Testis (tissue), 3 donors: ENCODE data around the gene BLVRB. TPM values are rescaled to one million over a fixed set of nuclear protein-coding genes. Genes with fewer than 3 reads are reported as not detected.

Experiments
- DNase-seq: peaks from one replicate; pipeline ENCODE4 v3.0.0-alpha.2; 2019
- H3K27ac ChIP-seq, 2 donors: fragments of 200-600 bp; sonication (generic); one replicate each; pipeline ENCODE4 v1.5.1; 2019
- H3K27me3 ChIP-seq: fragments of 200-600 bp; sonication (generic); one replicate; pipeline ENCODE4 v1.5.1; 2019
- H3K36me3 ChIP-seq: fragments of 200-600 bp; sonication (generic); one replicate; pipeline ENCODE4 v1.5.1; 2017; ENCODE audit warnings: low read depth; ENCODE audit errors: missing control alignments
- H3K4me1 ChIP-seq: fragments of 200-600 bp; sonication (generic); one replicate; pipeline ENCODE4 v1.5.1; 2019
- H3K4me3 ChIP-seq, 2 donors: fragments of 200-600 bp; sonication (generic); one replicate each; pipeline ENCODE4 v1.5.1; 2017 to 2019
- H3K9me3 ChIP-seq: fragments of 200-600 bp; sonication (generic); one replicate; pipeline ENCODE4 v1.5.1; 2017
- CTCF ChIP-seq, 3 experiments: fragments of 450-650 bp in 2 of 3; fragments of 200-600 bp in 1 of 3; sonication (generic) in 1 of 3; IDR thresholded peaks; one replicate each; pipeline ENCODE4 v1.5.1; 2016 to 2019; ENCODE audit warnings: antibody characterized with exemption in 3 of 3, mild to moderate bottlenecking in 2 of 3, moderate library complexity in 1 of 3
- POLR2A ChIP-seq: fragments of 450-650 bp; IDR thresholded peaks from one replicate; pipeline ENCODE4 v1.6.1; 2017; ENCODE audit warnings: antibody characterized with exemption, mild to moderate bottlenecking, moderate library complexity
- WGBS, 2 donors: methylation state at CpG; one replicate each; pipeline ENCODE4 v1.1.5; 2018; 5-methylcytosine and 5-hydroxymethylcytosine counted together
- intact Hi-C: fragments of 100-400 bp; cut with DNase I; formaldehyde crosslinking; loops from one replicate; pipeline ENCODE4 v1.15.1; 2023; ENCODE audit warnings: low total_unique reads
- polyA plus RNA-seq: library from polyadenylated mRNA; stranded (reverse); fragments of 350-450 nt; fragmentation: Illumina TruSeq; extraction: RNeasy Lipid Tissue Mini Kit (QIAGEN cat#74804); gene quantifications from one replicate; pipeline ENCODE4 v1.2.3, GENCODE V29; 2014; ENCODE audit warnings: low read depth, low replicate concordance; ENCODE audit not compliant: insufficient read depth
- total RNA-seq, 2 donors: library from RNA; depleted of rRNA; stranded (reverse); fragments of >200 nt; gene quantifications; one replicate each; pipeline ENCODE4 v1.2.3, GENCODE V29; 2016

Gene BLVRB
- total and polyA plus RNA-seq, 3 donors from 2014 or later, result 25.0 to 43.3 (median 36.8) TPM

- H3K4me1 ChIP-seq, result peaks cover 21% of the 10 kb centered on the region
- no peaks in the 10 kb centered on the region for H3K9me3 ChIP-seq
- no peaks in the 10 kb centered on the region for H3K27me3 ChIP-seq
- peak overlapping the region; percentile 92 to 94 for H3K27ac ChIP-seq
- WGBS, 2 donors, result 71 to 77% methylated on average over 16 of the region's 16 CpGs
- no peaks in the 10 kb centered on the region for H3K36me3 ChIP-seq
- intact Hi-C loops, result no loop called here
- no peak for TF ChIP-seq POLR2A
- no peak for TF ChIP-seq CTCF (IDR thresholded peaks at IDR 0.05)
- H3K4me3 ChIP-seq, result no peak overlapping the region
- no peak for DNase-seq
Measured at GRCh38 chr19:40421993-40422747, 43.4 kb downstream of the BLVRB start.

GRCh38 chr19:40420766-40421765 is 44.5 kb downstream of the BLVRB start:
- Histone ChIP-seq H3K36me3 (no peaks in the 10 kb centered on the region), H3K4me1 (peaks cover 26% of the 10 kb centered on the region), H3K27ac (peak overlapping the region; percentile 92 to 94), H3K4me3 (peak overlapping the region; percentile 47 to 67), H3K27me3 (no peaks in the 10 kb centered on the region), H3K9me3 (no peaks in the 10 kb centered on the region)
- intact Hi-C loops, result no loop called here
- TF ChIP-seq POLR2A (peak; percentile 76), CTCF (IDR thresholded peaks at IDR 0.05) (peak; percentile 91 to 96 (median 94))
- WGBS, 2 donors, result 1 to 3% methylated on average over 21 to 56 of the region's 56 CpGs
- peak; percentile 94 for DNase-seq

- no peaks in the 10 kb centered on the region for H3K27me3 ChIP-seq
- peak overlapping the region; percentile 92 to 94 for H3K27ac ChIP-seq
- DNase-seq, result no peak
- no peaks in the 10 kb centered on the region for H3K36me3 ChIP-seq
- 41 to 44% methylated on average over 14 of the region's 14 CpGs for WGBS, 2 donors
- intact Hi-C loops, result no loop called here
- TF ChIP-seq CTCF (IDR thresholded peaks at IDR 0.05) (no peak), POLR2A (no peak)
- no peaks in the 10 kb centered on the region for H3K9me3 ChIP-seq
- H3K4me3 ChIP-seq, result peak overlapping the region; percentile 47 to 67
- peaks cover 26% of the 10 kb centered on the region for H3K4me1 ChIP-seq
Measured at GRCh38 chr19:40420451-40420765, 45.1 kb downstream of the BLVRB start.

- intact Hi-C loops, result no loop called here
- Histone ChIP-seq H3K27ac (peak overlapping the region in 1 of 2 donors; percentile 92), H3K4me1 (peaks cover 25% of the 10 kb centered on the region), H3K4me3 (no peak overlapping the region), H3K27me3 (no peaks in the 10 kb centered on the region), H3K9me3 (no peaks in the 10 kb centered on the region), H3K36me3 (no peaks in the 10 kb centered on the region)
- no peak for DNase-seq
- no peak for TF ChIP-seq CTCF (IDR thresholded peaks at IDR 0.05)
- TF ChIP-seq POLR2A, result no peak
- WGBS, 2 donors, result 76 to 95% methylated on average over 5 of the region's 5 CpGs
Measured at GRCh38 chr19:40419780-40420179, 45.8 kb downstream of the BLVRB start.
